HT1080 (cell line): ENCODE data around the gene C16orf95. TPM values are rescaled to one million over a fixed set of nuclear protein-coding genes. Genes with fewer than 3 reads are reported as not detected.

Experiments
- DNase-seq: peaks from one replicate; pipeline ENCODE4 v3.0.0-alpha.2; 2015; ENCODE audit warnings: low read depth
- total RNA-seq: library from RNA; depleted of rRNA; stranded (reverse); fragments of >200 nt; shearing (Covaris generic); gene quantifications from 2 replicates; pipeline ENCODE4 v1.2.3, GENCODE V29; 2014

The C16orf95 gene
- total RNA-seq, 1 experiment from 2014 or later = 9.1 TPM

DNA sequence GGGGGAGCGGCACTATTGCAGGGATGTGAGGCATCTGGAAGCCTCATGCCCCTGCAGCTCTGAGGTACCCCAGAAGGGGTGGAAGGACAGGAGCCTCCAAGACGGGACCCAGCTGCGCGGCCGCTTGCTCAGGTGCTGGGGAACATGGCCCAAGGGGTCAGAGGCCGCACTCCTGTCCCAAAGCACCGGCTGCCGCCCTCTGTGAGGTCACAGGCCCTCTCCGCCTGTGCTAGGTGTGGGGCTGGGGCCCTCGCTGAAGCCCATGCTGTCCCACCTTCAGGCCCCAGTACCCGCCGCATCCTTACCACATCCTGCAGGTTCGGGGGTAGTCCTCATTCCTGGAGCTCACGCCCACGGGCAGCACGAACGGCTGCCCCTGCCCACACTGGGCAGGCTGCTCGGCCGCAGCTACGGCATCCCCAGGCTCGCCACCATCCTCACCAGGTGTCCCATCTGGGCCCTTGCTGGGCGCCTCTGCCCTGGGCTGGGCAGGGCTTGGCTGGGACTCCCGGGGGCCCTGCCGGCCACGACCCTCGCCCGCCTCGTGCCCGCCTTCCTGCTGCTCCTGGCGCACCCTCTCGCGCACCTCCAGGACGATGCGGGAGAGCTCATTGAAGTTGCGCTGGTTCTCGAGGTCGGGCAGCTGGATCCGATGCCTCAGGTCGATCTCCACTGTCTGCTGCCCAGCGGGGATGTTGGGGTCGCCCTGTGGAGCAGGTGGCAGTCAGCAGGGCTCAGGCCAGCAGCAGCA is 16.6 kb upstream of the C16orf95 start:
- no peak for DNase-seq

DNA sequence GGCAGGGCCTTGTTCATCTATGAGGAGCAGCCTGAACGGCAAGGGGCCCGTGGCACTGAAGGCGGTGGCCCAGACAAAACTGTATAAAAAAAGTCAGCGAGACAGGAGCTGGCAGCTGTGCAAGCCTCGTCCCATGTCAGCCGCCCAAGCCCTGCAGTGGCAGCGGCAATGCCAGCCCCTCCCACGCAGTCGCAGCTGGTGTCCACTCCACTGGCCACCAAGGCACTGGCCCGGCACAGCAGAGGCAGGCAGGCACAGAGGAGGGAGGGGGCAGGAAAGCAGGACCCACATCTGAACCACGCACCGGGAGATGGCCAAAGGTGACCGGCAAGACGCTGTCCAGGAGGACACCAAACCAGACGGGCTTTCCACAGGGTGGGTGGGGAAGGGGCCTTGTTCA is 15.9 kb upstream of the C16orf95 start:
- DNase-seq = no peak

DNA sequence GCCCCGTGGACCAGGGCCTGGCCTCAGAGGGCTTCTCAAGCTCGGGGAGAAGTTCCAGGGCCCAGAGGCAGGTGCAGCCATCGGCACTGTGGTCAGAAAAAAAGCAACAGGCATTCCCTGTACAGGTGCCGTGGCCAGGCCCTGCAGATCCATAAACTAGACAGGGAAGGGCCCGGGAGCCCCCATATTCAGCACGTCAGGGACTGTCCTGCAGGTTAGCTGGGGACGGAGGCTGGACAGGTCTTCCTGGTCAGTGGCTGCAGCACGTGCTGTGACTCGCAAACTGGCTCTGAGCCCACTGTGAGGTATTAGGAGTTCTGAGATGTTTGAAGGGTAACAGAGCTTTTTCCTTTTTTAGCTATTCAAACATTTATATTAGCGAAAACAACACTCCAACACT is 15.0 kb upstream of the C16orf95 start:
- no peak for DNase-seq

DNA sequence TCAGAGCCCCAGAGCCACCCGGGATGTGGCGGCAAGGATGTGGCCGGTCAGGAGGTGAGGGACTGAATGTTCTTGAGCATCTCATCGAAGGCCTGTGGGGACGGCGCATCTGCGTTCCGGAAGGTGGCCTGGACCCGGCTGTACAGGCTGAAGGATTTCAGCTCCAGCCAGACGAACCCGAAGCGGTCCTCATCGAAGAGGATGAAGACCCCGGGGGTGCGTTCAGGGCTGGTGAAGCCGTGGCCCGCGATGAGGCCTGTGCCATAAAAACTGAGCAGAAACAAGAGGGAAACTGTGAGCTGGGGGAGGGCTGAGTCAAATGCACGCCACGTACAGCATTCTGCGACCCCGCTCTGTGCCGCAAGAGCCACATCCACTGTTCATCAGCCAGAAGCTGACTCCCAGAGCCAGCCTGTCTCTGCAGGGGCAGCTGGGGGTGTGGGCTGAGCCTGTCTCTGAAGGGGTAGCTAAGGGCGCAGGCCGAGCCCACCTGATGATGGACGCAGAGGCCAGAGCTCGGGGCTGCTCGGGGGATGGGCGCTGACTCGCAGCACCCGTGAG is 14.1 kb upstream of the C16orf95 start:
- DNase-seq = no peak

DNA sequence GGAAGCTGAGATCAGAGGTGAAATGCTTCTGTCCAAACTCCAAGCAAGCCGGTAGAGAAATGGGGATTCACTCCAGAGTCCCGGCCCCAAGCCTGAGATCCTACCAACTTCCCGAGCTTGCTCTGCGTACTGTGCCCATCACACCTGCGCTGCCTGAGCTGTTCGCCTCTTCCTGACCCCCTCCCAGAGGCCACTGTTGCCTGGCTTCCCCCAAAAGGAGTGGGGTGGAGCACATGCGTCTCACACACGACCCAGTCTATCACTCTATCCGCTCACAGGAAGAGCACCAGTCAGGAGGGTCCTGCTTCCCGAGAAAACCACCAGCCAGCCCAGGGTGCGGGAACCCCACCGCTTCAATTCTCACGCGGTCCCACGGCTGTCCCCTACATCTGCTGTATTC is 13.5 kb upstream of the C16orf95 start:
- no peak for DNase-seq

DNA sequence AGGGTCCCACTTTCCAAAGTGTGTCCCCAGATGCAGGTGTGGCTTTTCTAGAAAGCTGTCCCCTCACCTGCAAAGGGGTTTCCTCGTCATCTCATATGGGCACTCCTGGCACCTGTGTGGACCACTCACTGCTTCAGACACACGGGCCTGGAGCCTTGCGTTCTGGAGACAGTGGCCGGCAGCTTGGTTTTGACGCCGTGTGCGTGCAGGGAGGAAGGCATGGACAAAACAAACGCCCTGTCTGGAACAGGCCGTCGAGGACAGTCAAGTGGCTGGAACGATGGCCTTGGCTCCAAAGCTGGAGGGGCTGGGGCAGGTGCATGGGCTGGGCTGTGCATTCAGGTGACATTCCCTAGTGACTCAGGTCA is 13.0 kb upstream of the C16orf95 start:
- no peak for DNase-seq

DNA sequence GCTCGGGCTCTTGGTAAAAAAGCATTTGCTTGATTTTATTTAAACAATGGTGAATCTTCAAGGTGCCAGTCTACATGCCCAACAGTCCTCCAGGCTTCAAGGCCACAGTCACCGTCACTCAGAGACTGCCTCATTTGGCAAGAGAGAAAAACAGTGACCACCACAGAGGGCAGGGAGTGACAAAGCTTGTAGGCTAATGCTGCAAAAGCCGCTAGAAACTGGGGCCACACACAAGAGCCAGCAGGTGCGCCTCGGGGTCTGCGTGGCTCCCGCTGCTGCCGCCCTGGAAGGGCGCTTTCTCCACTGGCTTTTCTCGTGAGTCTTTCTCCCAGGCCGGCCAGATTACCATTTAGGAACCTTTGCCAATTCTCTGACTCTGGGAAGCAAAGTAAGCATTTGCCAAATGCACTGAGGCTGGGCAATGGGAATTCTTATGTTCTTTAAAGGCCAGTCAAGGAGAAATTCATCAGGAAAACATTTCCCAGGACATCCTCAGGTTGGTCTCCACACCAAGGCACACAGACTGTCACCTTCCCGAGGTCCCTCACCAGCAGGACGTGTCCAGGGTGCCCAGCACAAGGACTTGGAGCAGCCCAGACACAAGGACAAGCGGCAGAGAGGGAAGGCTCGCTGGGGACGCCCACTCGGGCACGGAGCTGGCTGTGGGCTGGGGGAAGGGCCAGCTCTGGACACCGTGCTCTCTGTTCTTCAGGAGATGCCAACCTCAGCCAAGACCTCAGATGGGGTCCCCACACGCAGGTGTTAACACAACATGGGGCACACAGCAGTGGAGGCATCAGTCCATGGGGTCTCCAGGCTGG is 12.5 kb upstream of the C16orf95 start:
- DNase-seq = no peak

DNA sequence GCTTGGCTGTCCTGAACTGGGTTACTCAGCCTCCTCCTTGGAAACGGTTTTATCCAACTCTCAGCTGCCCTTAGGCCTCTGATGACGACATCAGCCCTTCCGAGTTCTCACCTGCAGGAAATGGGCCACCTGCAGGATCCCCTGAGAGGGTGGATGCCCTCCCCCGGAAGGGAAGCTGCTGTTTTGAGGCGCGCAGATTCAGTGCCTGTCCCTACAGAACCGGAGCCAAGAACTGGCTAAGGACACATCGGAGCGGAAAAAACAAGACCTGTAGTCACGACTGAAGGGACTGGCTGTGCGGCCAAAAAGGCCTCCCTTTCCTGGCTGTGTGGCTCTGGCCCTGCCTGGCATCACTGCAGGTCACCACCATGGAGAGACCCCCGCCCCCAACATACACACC is 11.7 kb upstream of the C16orf95 start:
- no peak for DNase-seq

DNA sequence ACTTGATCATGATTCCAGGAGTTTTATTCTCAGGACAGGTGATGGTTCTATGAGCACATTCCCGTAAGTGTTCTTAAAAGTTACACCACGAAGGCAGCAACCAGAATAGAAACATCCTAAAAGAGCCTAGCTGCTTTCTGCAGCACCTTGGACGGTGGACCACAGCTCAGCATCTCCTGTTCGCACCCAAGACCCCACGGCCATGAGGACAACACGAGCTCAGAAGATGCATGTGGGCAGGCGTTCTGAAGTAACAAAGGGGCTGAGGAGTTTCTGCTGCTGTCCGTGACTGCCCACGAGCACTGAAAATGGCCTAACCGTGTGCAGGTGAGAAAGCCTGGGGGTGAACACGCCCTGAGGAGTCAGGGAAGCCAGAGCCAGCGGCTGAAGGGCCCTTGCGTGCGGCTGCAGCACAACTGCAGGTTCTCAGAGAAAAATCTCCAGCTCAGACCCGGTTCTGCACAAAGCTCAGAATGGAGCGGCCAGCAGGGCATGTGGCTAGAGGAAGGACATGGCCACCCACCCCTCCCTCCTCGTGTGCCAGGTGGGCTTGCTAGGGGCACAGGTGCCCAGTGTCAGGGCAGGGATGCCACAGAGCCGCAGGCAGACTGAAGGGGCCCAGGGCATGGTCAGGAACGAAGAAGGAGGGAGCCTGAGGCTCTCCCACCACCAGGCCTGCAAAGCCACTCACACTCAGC is 10.8 kb upstream of the C16orf95 start:
- no peak for DNase-seq

DNA sequence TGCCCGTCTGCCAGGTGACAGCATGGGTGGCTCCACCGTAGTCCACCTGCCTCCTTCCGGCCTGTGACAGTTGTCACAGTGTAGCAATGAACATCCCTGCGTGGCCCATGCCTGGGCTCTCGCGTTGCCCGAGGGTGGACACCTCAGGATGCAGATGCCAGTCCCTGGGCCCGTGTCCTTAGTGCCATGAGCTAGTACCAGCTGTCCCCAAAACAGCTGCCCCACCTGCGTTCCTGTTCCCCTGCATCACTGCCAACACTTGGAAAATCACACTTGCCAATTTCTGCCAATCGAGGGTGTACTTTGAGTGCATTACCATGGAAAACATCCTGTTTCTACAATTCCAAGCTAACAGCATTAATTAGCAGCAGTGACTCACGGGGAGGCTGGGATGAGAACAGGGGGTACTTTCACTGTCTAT is 9.0 kb upstream of the C16orf95 start:
- no peak for DNase-seq

DNA sequence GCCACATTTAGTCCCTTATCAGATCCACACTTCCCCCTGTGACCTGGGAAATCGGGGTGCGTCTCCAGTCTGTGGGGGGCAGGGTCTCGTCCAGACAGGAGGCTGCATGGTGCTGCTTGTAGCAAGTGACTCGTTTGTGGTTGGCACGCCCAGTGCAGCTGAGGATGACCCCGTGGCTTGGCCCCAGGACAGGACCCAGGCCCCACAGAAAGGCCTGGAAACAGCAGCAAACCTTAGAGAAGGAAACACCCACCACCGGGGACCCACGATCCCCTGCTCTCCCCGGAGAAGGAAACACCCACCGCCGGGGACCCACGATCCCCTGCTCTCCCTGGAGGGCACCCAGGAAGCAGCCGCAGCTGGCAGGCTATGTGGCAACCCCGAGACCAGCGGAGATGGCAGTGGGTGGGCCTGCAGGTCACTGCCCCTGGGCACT is 8.2 kb upstream of the C16orf95 start:
- DNase-seq = no peak

DNA sequence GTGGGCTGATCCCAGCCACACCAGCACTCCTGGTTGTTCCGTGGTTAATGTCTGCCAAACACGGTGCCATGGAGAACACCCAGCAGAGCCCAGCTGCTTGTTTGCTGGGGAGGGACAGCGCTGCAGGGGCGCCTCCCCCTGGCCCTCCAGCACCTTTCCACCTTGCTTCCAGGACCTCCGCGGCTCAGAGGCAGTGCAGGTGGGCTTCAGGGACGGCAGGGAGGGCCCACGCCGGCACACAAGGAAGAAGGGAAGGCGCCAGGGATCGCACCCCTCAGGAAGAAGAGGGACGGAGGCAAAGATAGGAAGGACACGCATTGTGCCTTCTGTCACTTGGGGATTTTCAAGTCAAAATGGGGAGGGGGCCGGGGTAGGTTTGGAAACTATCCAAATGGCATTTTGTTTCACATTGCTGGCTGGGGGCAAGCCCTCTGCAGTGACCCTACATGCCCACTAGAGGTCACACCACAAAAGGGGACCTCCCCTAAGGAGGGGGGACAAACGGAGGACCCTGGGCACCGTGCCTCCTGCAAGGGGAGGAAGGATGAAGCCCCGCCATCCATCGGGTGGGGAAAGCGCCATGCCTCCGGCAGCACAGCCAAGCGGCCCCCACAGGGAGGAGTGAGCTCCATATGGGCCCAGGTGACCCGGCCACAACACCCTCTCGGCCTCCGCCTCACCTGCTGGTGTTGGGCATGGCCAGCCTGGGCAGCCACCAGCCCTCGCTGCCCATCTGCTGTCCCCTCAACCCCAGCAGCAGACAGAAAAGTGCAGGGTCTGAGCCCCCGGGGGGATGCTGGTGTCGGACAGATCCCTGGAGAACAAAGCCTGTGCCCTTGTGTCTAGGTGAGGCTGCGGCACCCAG is 7.5 kb upstream of the C16orf95 start:
- DNase-seq = no peak

DNA sequence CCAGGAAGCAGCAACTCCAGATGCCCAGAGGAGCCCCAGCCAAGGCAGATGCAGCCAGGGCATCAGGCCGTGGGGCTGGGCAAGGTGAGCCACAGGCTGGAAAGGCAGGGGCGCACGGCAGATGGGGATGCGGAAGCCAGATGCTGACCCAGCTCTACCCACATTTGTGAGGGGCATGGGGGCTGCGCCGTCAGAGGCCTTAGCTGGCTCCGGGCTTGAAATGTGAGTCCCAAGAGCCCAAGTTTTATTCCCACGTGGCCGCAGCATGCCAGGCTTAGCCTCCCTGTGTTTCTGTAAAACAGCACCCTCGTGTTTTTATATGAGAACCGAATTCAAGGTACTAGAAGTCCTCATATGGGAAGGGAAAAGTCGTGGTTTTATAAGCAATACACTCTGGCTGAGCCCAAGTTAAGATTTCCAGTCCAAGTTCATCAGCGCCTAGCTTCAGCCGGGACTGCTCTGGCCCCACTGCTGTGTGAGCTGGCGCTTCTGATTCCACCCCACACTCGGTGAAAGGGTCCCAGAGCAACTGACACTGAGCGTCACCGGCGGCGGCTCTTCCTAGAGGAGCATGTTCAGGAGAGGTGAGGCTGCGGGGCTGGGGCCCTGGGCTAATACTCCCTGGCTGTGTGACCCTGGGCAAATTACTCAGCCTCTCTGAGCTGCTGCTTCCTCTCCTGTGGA is 6.7 kb upstream of the C16orf95 start:
- DNase-seq = no peak

DNA sequence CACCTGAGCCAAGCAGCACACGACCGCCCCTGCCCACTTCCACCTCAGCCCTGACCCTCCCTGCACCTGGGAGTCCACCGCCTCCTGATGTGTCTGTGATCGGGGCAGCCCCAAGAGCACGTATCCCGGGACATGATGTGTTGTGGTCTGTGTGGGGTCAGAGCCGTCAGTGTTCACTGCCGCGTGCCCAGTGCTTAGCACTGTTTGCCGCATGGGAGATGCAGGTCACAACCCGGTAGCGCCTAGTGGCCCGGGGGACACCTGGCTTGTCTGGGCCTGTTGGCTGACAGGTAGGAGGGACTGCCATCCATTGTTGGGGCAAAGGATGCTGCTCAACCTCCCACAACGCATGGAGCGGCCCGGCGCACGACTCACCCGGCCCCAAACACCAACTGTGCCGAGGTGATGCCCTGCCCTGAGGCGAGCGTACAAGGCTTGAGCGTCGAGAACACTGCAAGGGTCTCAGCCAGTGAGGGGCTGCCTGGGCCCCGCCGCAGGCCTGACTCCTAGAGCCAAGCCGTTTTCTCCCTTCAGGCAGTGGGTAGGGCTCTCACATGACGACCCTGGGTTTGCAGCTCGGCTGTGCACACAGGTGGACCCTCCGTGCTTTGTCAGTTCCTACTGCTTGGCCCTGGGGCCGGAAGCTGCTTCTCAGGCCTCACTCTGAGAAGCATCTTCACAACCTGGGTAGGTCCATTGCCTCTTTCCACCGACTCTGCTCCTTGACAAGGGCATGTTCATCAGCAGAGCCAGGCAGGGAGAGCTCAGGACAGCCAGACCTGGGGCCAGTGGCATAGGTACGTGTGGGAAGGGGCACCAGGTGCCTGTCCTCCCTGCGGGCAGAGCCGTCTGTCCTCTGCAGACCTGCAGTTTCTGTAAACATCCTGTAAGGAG is 5.9 kb upstream of the C16orf95 start:
- no peak for DNase-seq

DNA sequence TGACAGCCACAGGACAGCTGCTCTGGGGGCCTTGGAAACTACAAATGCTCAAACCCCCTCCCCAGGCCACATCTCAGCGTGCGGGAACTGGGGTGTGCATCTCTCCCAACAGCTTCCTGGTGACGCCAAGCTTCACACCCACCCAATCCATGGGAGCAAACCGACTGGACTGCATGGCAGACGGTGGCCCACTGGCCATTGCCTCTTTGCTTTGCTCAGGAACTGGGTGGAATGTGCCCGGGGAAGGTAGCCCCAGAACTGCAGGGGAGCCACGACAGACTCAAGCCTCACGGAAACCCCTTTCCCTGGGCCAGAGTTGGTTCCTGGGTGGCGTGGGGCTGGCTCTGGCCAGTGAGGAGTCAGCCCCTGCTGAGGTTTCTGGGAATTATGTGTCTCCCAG is 5.2 kb upstream of the C16orf95 start:
- no peak for DNase-seq

DNA sequence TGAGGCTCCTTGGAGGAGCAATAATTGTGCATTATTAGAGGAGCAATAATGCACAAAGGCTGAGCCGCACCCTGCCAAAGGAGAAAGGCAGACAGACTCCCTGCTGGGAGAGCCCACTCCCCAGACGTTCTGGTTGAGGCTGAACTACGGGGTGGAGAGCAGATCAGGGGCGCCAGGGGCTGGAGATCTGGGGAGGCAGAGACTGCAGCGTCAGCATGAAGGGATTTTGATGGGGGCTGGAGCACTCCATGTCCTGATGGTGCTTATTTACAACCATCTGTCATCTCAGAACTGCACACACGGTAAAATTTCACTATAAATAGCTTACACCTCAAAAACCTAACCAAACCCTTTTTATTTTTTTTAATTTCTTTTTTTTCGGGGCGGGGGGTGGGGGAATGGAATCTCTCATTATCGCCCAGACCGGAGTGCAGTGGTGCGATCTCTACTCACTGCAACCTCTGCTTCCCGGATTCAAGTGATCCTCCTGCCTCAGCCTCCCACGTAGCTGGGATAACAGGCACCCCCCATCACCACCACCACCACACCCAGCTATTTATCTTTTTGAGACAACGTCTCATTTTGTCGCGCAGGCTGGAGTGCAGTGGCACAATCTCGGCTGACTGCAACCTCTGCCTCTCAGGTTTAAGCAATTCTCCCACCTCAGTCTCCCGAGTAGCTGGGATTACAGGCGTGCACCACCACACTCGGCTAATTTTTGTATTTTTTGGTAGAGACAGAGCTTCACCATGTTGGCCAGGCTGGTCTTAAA is 4.3 kb upstream of the C16orf95 start:
- no peak for DNase-seq

DNA sequence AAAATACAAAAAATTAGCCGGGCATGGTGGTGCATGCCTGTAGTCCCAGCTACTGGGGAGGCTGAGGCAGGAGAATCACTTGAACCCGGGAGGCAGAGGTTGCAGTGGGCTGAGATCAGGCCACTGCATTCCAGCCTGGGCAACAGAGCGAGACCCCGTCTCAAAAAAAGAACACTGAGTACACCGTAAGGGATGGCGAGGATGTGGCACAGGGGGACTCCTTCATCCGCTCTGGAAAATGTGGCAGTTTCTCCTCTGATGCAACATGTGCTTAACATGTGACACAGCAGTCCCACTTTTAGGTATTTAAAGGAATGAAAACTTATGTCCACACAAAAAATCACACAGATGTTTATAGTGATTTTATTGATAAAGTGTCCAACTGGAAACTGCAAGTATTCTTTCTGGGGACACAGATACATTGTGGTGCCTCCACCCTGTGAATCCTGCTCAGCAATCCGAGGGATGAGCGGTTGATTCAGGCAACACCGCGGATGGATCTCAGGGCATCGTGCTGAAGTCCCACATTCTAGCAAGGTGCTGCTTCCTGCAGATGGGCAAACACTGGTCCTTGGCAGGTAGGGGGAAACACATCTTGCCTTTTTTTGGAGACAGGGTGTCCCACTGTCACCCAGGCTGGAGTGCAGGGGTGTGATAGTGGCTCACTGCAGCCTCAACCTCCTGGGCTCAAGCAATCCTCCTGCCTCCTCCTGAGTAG is 3.5 kb upstream of the C16orf95 start:
- DNase-seq = no peak

DNA sequence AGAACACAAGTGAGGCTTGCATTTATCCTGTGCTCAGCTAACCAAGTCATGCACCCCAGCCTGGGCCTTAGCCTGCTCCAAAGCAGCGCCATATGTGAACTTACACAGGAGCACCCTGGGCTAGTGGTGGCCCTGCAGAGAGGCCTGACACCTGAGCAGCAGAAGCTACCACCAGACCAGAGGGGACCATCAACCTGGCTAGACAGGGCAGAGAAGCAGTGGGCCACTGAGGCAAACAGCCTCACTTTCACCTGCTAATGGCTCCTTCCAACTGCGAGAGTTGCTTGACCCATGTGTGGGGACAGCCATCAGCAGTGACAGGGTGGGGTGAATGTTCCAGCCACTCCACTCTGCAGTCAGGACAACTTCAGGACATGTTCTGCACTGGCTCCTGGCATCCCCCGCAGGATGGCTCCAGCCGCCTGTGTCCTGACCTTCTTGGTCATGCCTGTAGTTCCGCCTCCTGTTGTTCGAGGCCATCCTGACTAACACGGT is 2.9 kb upstream of the C16orf95 start:
- DNase-seq = no peak
